ENCODE data around the gene MMP24OS.

MMP24OS gene

DNA sequence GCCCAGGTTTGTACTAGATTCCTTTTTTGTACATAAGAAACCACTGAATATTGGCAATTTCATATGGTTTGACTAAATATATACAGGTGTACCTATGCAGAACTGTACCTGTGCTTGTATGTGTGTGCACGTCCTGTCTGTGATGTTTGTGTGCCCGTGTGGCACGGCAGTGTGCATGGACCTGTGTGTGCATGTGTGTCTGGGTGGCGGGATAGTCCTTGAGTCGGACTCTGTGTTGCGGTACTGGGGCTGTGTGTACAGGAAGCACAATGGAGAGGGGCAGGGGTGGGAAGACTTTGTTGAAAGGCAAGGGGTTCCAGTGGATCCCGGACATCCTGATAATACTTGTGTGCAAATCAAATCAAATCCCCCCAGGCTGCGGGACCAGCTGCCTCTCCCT, 17.8 kb upstream of the MMP24OS start:
- TF ChIP-seq TEAD4 (IDR thresholded peaks at IDR 0.05) = no peak
- no peak for TF ChIP-seq YY1 (IDR thresholded peaks at IDR 0.05; ENCODE audit: low read depth)
- TF ChIP-seq, protein P1, sequence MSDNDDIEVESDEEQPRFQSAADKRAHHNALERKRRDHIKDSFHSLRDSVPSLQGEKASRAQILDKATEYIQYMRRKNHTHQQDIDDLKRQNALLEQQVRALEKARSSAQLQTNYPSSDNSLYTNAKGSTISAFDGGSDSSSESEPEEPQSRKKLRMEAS (IDR thresholded peaks at IDR 0.05) = no peak
- TF ChIP-seq, protein P2, sequence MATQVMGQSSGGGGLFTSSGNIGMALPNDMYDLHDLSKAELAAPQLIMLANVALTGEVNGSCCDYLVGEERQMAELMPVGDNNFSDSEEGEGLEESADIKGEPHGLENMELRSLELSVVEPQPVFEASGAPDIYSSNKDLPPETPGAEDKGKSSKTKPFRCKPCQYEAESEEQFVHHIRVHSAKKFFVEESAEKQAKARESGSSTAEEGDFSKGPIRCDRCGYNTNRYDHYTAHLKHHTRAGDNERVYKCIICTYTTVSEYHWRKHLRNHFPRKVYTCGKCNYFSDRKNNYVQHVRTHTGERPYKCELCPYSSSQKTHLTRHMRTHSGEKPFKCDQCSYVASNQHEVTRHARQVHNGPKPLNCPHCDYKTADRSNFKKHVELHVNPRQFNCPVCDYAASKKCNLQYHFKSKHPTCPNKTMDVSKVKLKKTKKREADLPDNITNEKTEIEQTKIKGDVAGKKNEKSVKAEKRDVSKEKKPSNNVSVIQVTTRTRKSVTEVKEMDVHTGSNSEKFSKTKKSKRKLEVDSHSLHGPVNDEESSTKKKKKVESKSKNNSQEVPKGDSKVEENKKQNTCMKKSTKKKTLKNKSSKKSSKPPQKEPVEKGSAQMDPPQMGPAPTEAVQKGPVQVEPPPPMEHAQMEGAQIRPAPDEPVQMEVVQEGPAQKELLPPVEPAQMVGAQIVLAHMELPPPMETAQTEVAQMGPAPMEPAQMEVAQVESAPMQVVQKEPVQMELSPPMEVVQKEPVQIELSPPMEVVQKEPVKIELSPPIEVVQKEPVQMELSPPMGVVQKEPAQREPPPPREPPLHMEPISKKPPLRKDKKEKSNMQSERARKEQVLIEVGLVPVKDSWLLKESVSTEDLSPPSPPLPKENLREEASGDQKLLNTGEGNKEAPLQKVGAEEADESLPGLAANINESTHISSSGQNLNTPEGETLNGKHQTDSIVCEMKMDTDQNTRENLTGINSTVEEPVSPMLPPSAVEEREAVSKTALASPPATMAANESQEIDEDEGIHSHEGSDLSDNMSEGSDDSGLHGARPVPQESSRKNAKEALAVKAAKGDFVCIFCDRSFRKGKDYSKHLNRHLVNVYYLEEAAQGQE (IDR thresholded peaks at IDR 0.05; ENCODE audit: low read depth) = no peak
- TF ChIP-seq EGR1 (IDR thresholded peaks at IDR 0.05) = no peak
- TF ChIP-seq, protein P3, sequence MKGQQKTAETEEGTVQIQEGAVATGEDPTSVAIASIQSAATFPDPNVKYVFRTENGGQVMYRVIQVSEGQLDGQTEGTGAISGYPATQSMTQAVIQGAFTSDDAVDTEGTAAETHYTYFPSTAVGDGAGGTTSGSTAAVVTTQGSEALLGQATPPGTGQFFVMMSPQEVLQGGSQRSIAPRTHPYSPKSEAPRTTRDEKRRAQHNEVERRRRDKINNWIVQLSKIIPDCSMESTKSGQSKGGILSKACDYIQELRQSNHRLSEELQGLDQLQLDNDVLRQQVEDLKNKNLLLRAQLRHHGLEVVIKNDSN (IDR thresholded peaks at IDR 0.05) = no peak
- no peak for TF ChIP-seq TAF1 (IDR thresholded peaks at IDR 0.05; ENCODE audit: low read depth)
- TF ChIP-seq ZBTB7A (IDR thresholded peaks at IDR 0.05; ENCODE audit: low read depth) = no peak
- TF ChIP-seq EP300 (IDR thresholded peaks at IDR 0.05; ENCODE audit: borderline replicate concordance) = no peak
- TF ChIP-seq RAD21 (IDR thresholded peaks at IDR 0.05; ENCODE audit: low read depth) = no peak
- TF ChIP-seq CREB1 (IDR thresholded peaks at IDR 0.05; ENCODE audit: low read depth) = no peak
- TF ChIP-seq NFIC (IDR thresholded peaks at IDR 0.05) = no peak
- TF ChIP-seq TCF12 (IDR thresholded peaks at IDR 0.05; ENCODE audit: low read depth) = no peak

DNA sequence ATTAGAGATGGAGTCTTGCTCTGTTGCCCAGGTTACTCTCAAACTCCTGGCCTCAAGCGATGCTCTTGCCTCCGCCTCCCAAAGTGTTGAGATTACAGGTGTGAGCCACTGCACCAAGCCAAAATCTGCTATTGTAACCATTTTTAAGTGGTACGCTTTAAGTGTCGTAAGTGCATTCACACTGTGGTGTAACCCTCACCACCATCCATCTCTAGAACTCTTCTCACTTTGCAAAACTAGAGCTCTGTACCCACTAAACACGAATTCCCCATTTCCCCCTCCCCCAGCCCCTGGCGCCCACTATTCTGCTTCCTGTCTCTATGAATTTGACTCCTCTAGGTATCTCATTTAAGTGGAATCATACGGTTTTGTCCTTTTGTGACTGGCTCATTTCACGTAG, 17.1 kb upstream of the MMP24OS start:
- TF ChIP-seq, protein P3 (IDR thresholded peaks at IDR 0.05) = no peak
- TF ChIP-seq CREB1 (IDR thresholded peaks at IDR 0.05; ENCODE audit: low read depth) = no peak
- no peak for TF ChIP-seq NFIC (IDR thresholded peaks at IDR 0.05)
- no peak for TF ChIP-seq EGR1 (IDR thresholded peaks at IDR 0.05)
- TF ChIP-seq ZBTB7A (IDR thresholded peaks at IDR 0.05; ENCODE audit: low read depth) = no peak
- TF ChIP-seq TAF1 (IDR thresholded peaks at IDR 0.05; ENCODE audit: low read depth) = no peak
- TF ChIP-seq TCF12 (IDR thresholded peaks at IDR 0.05; ENCODE audit: low read depth) = no peak

DNA sequence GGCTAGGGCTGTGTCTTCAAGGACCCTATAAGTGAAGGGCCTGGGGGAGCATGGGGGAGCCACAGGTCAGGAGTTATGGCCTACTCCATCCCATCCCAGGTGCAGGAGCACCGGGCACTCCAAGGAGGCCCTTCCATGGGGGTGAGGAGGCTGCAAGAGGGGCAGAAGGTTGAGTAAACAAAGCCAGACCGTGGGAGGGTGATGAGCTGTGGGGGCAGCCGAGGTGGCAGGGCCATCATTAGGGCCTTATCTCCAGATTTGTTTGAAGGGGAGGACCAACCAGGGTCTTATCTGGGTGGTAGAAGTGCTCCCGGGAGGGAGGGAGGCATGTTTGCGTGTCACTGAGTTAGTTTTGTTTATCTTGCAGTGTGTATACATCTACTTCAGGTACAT, 16.4 kb upstream of the MMP24OS start:
- TF ChIP-seq ZBTB7A (IDR thresholded peaks at IDR 0.05; ENCODE audit: low read depth) (no peak), CREB1 (IDR thresholded peaks at IDR 0.05; ENCODE audit: low read depth) (no peak), FOXM1 (IDR thresholded peaks at IDR 0.05; ENCODE audit: borderline replicate concordance, low read depth) (no peak), TEAD4 (IDR thresholded peaks at IDR 0.05) (no peak), RAD21 (IDR thresholded peaks at IDR 0.05; ENCODE audit: low read depth) (no peak), CEBPB (IDR thresholded peaks at IDR 0.05) (no peak), EP300 (IDR thresholded peaks at IDR 0.05; ENCODE audit: borderline replicate concordance) (no peak), TCF12 (IDR thresholded peaks at IDR 0.05; ENCODE audit: low read depth) (no peak), YY1 (IDR thresholded peaks at IDR 0.05; ENCODE audit: low read depth) (no peak), EGR1 (IDR thresholded peaks at IDR 0.05) (no peak), NFIC (IDR thresholded peaks at IDR 0.05) (no peak)
- TF ChIP-seq, protein P3 (IDR thresholded peaks at IDR 0.05) = no peak
- TF ChIP-seq, protein P1 (IDR thresholded peaks at IDR 0.05) = no peak
- TF ChIP-seq, protein P2 (IDR thresholded peaks at IDR 0.05; ENCODE audit: low read depth) = no peak

DNA sequence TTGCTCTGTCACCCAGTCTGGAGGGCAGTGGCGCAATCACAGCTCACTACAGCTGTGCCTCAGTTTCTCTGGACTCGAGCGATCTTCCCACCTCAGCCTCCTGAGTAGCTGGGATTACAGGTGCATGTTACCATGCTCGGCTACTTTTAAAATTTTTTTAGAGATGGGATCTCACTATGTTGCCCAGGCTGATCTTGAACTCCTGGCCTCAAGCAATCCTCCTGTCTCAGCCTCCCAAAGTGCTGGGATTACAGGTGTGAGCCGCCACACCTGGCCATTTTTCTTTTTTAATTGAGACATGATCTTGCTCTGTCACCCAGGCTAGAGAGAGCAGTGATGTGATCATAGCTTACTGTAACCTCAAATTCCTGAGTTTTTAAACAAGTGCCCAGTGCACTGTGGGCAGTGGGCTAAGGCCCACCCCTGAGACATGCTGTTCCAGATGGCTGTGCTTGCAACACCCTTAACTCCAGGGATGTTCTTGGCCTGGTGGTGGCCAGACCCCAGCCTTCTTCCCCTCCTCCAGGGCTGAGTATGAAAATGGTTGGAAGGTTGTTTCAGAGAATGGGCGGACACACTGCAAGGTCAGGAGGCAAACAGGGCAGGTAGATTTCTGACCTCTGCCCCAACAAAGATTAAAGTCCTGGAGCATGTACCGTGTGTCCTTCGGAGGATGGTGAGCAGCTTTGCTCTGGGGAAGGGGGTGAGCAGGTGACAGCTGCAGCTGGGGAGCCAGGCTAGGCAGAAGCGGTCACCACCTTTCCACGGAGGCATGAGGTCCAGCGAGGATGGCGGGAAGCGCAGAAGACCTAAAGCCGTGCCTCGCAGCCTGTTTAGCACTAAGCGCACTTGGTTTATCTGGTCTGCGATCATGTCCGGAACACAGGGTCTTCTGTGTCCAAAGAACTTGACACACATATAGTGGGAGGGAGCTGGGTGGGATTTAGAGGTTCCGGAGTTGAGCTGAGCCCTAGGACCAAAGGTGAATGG, 15.7 kb upstream of the MMP24OS start:
- TF ChIP-seq, protein P3 (IDR thresholded peaks at IDR 0.05) = no peak
- TF ChIP-seq, protein P2 (IDR thresholded peaks at IDR 0.05; ENCODE audit: low read depth) = no peak
- TF ChIP-seq EGR1 (IDR thresholded peaks at IDR 0.05) (no peak), ZBTB7A (IDR thresholded peaks at IDR 0.05; ENCODE audit: low read depth) (no peak), EP300 (IDR thresholded peaks at IDR 0.05; ENCODE audit: borderline replicate concordance) (no peak), YY1 (IDR thresholded peaks at IDR 0.05; ENCODE audit: low read depth) (no peak), TEAD4 (IDR thresholded peaks at IDR 0.05) (no peak), TCF12 (IDR thresholded peaks at IDR 0.05; ENCODE audit: low read depth) (no peak), CREB1 (IDR thresholded peaks at IDR 0.05; ENCODE audit: low read depth) (no peak), NFIC (IDR thresholded peaks at IDR 0.05) (no peak)
- TF ChIP-seq, protein P1 (IDR thresholded peaks at IDR 0.05) = no peak

Measured in Ishikawa (cell line).